Transverse colon (tissue), 4 donors: ENCODE data around the gene FSTL3.

ENCODE experiments used
- CTCF ChIP-seq, 5 experiments: fragments of 200-600 bp in 3 of 5; fragments of 450-650 bp in 2 of 5; sonication (generic) in 3 of 5; IDR thresholded peaks; 1 replicate in 2 of 5; 2 replicates in 3 of 5; pipeline ENCODE4 v1.5.1; 2016 to 2017; ENCODE audit warnings: antibody characterized with exemption in 5 of 5, inconsistent platforms in 3 of 5, mild to moderate bottlenecking in 2 of 5, moderate library complexity in 1 of 5
- EP300 ChIP-seq: sonication (generic); formaldehyde crosslinking; IDR thresholded peaks from one replicate; pipeline ENCODE4 v1.6.1; 2017; ENCODE audit warnings: antibody characterized with exemption, low read depth
- POLR2A ChIP-seq: fragments of 450-650 bp; IDR thresholded peaks from one replicate; pipeline ENCODE4 v1.6.1; 2016; ENCODE audit warnings: antibody characterized with exemption, mild to moderate bottlenecking, moderate library complexity
- POLR2AphosphoS5 ChIP-seq, 3 donors: sonication (generic); formaldehyde crosslinking; IDR thresholded peaks; one replicate each; pipeline ENCODE4 v1.6.1; 2016; ENCODE audit warnings: antibody characterized with exemption in 3 of 3

DNA sequence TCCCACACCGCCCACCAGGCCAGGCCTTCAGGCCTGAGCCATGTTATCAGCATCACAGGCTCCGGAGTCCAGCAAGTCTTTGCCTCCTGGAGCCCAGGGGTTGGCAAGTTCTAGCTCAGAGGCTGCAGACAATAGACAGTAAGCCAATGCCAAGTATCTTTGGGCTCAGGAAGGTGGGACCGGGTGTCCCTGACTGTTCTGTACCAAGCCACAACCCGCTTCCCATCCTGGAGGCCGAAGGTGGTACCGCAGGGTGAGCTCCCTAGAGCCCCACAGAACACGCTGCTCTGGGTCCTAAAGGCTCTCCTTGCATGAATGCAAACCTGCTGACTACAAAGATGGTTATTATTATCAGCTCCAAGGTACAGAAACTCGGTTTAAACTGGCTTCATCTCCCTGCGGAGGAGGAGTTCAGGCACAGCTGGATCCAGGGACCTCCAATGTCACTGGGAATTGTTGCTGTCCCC is 5.5 kb upstream of the FSTL3 start:
- TF ChIP-seq POLR2A: no peak
- TF ChIP-seq CTCF (IDR thresholded peaks at IDR 0.05): no peak
- no peak for TF ChIP-seq EP300
- no peak for TF ChIP-seq POLR2AphosphoS5 (IDR thresholded peaks at IDR 0.05)
